OCI-LY3 (cell line): ENCODE data around the gene APOBEC3G.
"Not testable (repeated sequence)": the region's sequence is repeated elsewhere in the genome, so short reads cannot be mapped to it uniquely, and the experiment has no call there.

Source experiments
- CTCF ChIP-seq: fragments of 200-600, 300-600 bp; sonication (generic); IDR thresholded peaks from 2 replicates; pipeline ENCODE4 v1.5.1; 2014; ENCODE audit warnings: antibody characterized with exemption, low read length, low read depth
- EZH2phosphoT487 ChIP-seq: fragments of 200-600 bp; shearing (Covaris generic); IDR thresholded peaks from 2 replicates; pipeline ENCODE4 v1.6.1; 2018; ENCODE audit warnings: antibody characterized with exemption, mixed run types, low read depth

- not testable (repeated sequence) for TF ChIP-seq CTCF, EZH2phosphoT487
Observed at GRCh38 chr22:39040538-39041296, 36.4 kb upstream of the APOBEC3G start, which contains the start of gene APOBEC3F.
